ENCODE results near the gene IRF8. TPM values are rescaled to one million over a fixed set of nuclear protein-coding genes. Genes with fewer than 3 reads are reported as not detected.

Gene IRF8
- total and polyA plus RNA-seq, 2 of the 4 experiments (the other 2 are of a cell fraction) = not detected

- no peak overlapping the region for H4K8ac ChIP-seq (ENCODE audit: low read depth in 2 of 2, low read length in 2 of 2)
- H4K5ac ChIP-seq (ENCODE audit: low read depth, low read length) = no peak overlapping the region
- H3K4me1 ChIP-seq (ENCODE audit: control insufficient read depth, insufficient read depth, low read length) = no peaks in the 10 kb centered on the region
- no peak overlapping the region for H3K27ac ChIP-seq (ENCODE audit: insufficient read depth, low read length)
- no peak overlapping the region for H2BK15ac ChIP-seq (ENCODE audit: low read depth, low read length)
- H3K23ac ChIP-seq (ENCODE audit: low read depth, low read length) = no peak overlapping the region
- peaks cover 70% of the 10 kb centered on the region for H3K27me3 ChIP-seq (ENCODE audit: control insufficient read depth, insufficient read depth, low read length)
- no peak overlapping the region for H3K18ac ChIP-seq (ENCODE audit: low read depth, low read length)
- H2AK9ac ChIP-seq (replicated peaks; ENCODE audit: low read depth, low read length, poor library complexity) = no peak overlapping the region
- no peak overlapping the region for H3K56ac ChIP-seq (ENCODE audit: extremely low read depth, insufficient read depth, low read length)
- no peak overlapping the region for H2BK20ac ChIP-seq (ENCODE audit: low read depth, low read length)
- BruUV-seq (replicated peaks) = no TSS peak
- intact Hi-C loops (cut with micrococcal nuclease) = no loop called here
- WGBS, 2 experiments (ENCODE audit: extremely low coverage in 2 of 2, insufficient read length in 1 of 2) = 67% methylated on average over 3 of the region's 16 CpGs; no CpG with 5 or more reads in 1 of the 2 experiments
- H3K79me1 ChIP-seq (ENCODE audit: low read depth in 1 of 2, low read length in 2 of 2) = no peaks in the 10 kb centered on the region
- no peak for DNase-seq
- no peak for ATAC-seq (ENCODE audit: low read depth)
- H3K36me3 ChIP-seq (ENCODE audit: control insufficient read depth, insufficient read depth, low read length) = no peaks in the 10 kb centered on the region
- no peak overlapping the region for H3K4ac ChIP-seq (ENCODE audit: low read depth, low read length)
- no peaks in the 10 kb centered on the region for H4K20me1 ChIP-seq (ENCODE audit: insufficient read depth, low read length)
- H2BK120ac ChIP-seq (ENCODE audit: low read depth, low read length) = no peak overlapping the region
- no peak overlapping the region for H3K9ac ChIP-seq (ENCODE audit: low read depth, low read length)
- H2AFZ ChIP-seq (replicated peaks; ENCODE audit: low read length, poor library complexity) = no peak overlapping the region
- dilution Hi-C loops (cut with HindIII; ENCODE audit: low sequenced_read_pairs, unreplicated experiment) = no loop called here
- H3K9me1 ChIP-seq (ENCODE audit: insufficient read depth, low read length) = no peaks in the 10 kb centered on the region
- in situ Hi-C loops (cut with MboI; ENCODE audit: low sequenced_read_pairs) = no loop called here
- H2BK5ac ChIP-seq (ENCODE audit: low read depth, low read length, poor library complexity, severe bottlenecking) = no peak overlapping the region
- no peak overlapping the region for H2AK5ac ChIP-seq (ENCODE audit: low read depth, low read length)
- ChIA-PET CTCF (no interaction called here), POLR2A (ENCODE audit: unreplicated experiment) (no interaction called here)
- H4K91ac ChIP-seq (ENCODE audit: insufficient read depth, low read depth, low read length) = no peak overlapping the region
- no peak overlapping the region for H3K4me2 ChIP-seq (ENCODE audit: low read depth, low read length)
- no peak overlapping the region for H3K4me3 ChIP-seq (ENCODE audit: insufficient read depth, low read depth, low read length)
- H3K14ac ChIP-seq (replicated peaks; ENCODE audit: low read depth, low read length) = no peak overlapping the region
- H3K9me3 ChIP-seq (ENCODE audit: control insufficient read depth, insufficient read depth, low read length) = peaks cover 11% of the 10 kb centered on the region
- no peak for TF ChIP-seq POLR2A (IDR thresholded peaks at IDR 0.05; ENCODE audit: low read depth, low read length)
- TF ChIP-seq SMC3 (IDR thresholded peaks at IDR 0.05; ENCODE audit: low read depth, low read length) = no peak
- no peak for TF ChIP-seq CTCF (conservative IDR thresholded peaks at IDR 0.05; ENCODE audit: low read depth, low read length)
- no peak for TF ChIP-seq CEBPB (IDR thresholded peaks at IDR 0.05; ENCODE audit: low read depth, low read length)
- no peak for TF ChIP-seq RCOR1 (IDR thresholded peaks at IDR 0.05; ENCODE audit: insufficient replicate concordance, low read length)
- TF ChIP-seq BHLHE40 (IDR thresholded peaks at IDR 0.05; ENCODE audit: low read depth, low read length) = no peak
- no peak for TF ChIP-seq RFX5 (IDR thresholded peaks at IDR 0.05; ENCODE audit: low read depth, low read length)
- no peak for TF ChIP-seq USF2 (IDR thresholded peaks at IDR 0.05; ENCODE audit: low read depth, low read length)
- TF ChIP-seq MAFK (IDR thresholded peaks at IDR 0.05; ENCODE audit: low read depth, low read length) = no peak
- TF ChIP-seq MAZ (IDR thresholded peaks at IDR 0.05; ENCODE audit: borderline replicate concordance, low read depth, low read length) = no peak
- no peak for TF ChIP-seq ELK1 (IDR thresholded peaks at IDR 0.05; ENCODE audit: borderline replicate concordance, low read depth, low read length)
- no peak for TF ChIP-seq RAD21 (IDR thresholded peaks at IDR 0.05; ENCODE audit: low read length)
- no peak for TF ChIP-seq CHD1 (IDR thresholded peaks at IDR 0.05; ENCODE audit: low read depth, low read length)
- TF ChIP-seq MXI1 (IDR thresholded peaks at IDR 0.05; ENCODE audit: borderline replicate concordance, low read depth, low read length) = no peak
- no peak for TF ChIP-seq FOS (IDR thresholded peaks at IDR 0.05; ENCODE audit: low read depth, low read length)
Measured at GRCh38 chr16:85853547-85854545, 45.1 kb upstream of the IRF8 start.
